ENCODE data around the gene EML4. TPM values are rescaled to one million over a fixed set of nuclear protein-coding genes. Genes with fewer than 3 reads are reported as not detected.

Gene EML4
- total and polyA plus RNA-seq, 2 of the 13 experiments (the other 11 are each of a cell fraction or from before 2014, with no cell fraction given), result 243 to 476 TPM

DNA sequence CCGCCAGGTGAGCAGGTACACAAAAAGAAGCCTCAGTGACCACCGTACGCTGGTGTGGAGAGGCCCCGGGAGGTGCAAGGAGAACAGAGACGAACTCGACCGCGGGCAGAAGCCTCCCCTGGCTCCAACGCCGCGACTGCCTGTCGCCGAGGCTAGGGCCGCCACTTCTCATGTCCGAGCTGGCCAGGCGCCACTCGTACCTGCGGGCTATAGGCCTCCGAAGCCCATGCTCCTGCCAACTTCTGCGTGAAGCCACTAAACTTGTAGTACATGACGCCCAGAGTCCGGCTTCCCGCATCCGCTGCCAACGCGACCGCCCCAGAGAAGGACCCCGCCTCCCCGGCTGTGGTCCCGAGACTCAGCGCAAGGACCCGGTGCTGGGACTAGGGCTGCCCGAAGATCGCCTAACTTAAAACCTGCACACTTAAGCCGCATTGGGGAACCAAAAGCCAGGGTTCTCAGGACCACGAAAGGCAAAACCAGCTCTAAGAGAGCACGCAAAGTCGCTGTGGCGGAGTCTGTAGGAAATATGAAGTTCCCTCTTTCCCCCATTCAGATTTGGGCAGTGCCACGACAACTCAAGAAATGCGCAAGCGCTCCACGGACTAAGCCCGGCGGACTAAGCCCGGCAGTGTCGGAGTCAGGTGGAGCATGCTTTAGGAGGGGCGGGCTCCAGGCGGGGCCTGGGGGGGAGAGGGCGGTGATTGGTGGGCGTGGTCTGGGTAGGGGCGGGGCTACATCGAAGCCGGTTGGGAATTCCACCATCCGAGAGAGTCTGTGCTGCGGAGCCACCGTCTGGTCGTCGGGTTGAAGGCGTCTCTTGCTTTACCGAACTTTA lies 192.0 kb downstream of the EML4 start, which contains the start of gene COX7A2L (continued):
- TF ChIP-seq, protein P1, sequence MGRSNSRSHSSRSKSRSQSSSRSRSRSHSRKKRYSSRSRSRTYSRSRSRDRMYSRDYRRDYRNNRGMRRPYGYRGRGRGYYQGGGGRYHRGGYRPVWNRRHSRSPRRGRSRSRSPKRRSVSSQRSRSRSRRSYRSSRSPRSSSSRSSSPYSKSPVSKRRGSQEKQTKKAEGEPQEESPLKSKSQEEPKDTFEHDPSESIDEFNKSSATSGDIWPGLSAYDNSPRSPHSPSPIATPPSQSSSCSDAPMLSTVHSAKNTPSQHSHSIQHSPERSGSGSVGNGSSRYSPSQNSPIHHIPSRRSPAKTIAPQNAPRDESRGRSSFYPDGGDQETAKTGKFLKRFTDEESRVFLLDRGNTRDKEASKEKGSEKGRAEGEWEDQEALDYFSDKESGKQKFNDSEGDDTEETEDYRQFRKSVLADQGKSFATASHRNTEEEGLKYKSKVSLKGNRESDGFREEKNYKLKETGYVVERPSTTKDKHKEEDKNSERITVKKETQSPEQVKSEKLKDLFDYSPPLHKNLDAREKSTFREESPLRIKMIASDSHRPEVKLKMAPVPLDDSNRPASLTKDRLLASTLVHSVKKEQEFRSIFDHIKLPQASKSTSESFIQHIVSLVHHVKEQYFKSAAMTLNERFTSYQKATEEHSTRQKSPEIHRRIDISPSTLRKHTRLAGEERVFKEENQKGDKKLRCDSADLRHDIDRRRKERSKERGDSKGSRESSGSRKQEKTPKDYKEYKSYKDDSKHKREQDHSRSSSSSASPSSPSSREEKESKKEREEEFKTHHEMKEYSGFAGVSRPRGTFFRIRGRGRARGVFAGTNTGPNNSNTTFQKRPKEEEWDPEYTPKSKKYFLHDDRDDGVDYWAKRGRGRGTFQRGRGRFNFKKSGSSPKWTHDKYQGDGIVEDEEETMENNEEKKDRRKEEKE (IDR thresholded peaks at IDR 0.05), result no peak
- TF ChIP-seq ZNF3 (CRISPR knock-in tag; IDR thresholded peaks at IDR 0.05), result no peak
- TF ChIP-seq SMARCE1 (IDR thresholded peaks at IDR 0.05; ENCODE audit: borderline replicate concordance), result no peak
- peak; percentile 12; the same call in 1 of the 2 replicates for TF ChIP-seq SIX1 (CRISPR knock-in tag; IDR thresholded peaks at IDR 0.05; ENCODE audit: borderline replicate concordance)
- no peak for TF ChIP-seq ELF4 (CRISPR knock-in tag; IDR thresholded peaks at IDR 0.05; ENCODE audit: borderline replicate concordance)
- TF ChIP-seq NR3C1 (CRISPR knock-in tag; IDR thresholded peaks at IDR 0.05), result no peak
- TF ChIP-seq HMG20A (CRISPR knock-in tag; IDR thresholded peaks at IDR 0.05; ENCODE audit: borderline replicate concordance), result no peak
- TF ChIP-seq ZKSCAN1 (IDR thresholded peaks at IDR 0.05; ENCODE audit: low read length), result no peak
- TF ChIP-seq, protein P2, sequence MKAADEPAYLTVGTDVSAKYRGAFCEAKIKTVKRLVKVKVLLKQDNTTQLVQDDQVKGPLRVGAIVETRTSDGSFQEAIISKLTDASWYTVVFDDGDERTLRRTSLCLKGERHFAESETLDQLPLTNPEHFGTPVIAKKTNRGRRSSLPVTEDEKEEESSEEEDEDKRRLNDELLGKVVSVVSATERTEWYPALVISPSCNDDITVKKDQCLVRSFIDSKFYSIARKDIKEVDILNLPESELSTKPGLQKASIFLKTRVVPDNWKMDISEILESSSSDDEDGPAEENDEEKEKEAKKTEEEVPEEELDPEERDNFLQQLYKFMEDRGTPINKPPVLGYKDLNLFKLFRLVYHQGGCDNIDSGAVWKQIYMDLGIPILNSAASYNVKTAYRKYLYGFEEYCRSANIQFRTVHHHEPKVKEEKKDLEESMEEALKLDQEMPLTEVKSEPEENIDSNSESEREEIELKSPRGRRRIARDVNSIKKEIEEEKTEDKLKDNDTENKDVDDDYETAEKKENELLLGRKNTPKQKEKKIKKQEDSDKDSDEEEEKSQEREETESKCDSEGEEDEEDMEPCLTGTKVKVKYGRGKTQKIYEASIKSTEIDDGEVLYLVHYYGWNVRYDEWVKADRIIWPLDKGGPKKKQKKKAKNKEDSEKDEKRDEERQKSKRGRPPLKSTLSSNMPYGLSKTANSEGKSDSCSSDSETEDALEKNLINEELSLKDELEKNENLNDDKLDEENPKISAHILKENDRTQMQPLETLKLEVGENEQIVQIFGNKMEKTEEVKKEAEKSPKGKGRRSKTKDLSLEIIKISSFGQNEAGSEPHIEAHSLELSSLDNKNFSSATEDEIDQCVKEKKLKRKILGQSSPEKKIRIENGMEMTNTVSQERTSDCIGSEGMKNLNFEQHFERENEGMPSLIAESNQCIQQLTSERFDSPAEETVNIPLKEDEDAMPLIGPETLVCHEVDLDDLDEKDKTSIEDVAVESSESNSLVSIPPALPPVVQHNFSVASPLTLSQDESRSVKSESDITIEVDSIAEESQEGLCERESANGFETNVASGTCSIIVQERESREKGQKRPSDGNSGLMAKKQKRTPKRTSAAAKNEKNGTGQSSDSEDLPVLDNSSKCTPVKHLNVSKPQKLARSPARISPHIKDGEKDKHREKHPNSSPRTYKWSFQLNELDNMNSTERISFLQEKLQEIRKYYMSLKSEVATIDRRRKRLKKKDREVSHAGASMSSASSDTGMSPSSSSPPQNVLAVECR (CRISPR knock-in tag; IDR thresholded peaks at IDR 0.05; ENCODE audit: borderline replicate concordance), result peak; percentile 91
- TF ChIP-seq, protein P3, sequence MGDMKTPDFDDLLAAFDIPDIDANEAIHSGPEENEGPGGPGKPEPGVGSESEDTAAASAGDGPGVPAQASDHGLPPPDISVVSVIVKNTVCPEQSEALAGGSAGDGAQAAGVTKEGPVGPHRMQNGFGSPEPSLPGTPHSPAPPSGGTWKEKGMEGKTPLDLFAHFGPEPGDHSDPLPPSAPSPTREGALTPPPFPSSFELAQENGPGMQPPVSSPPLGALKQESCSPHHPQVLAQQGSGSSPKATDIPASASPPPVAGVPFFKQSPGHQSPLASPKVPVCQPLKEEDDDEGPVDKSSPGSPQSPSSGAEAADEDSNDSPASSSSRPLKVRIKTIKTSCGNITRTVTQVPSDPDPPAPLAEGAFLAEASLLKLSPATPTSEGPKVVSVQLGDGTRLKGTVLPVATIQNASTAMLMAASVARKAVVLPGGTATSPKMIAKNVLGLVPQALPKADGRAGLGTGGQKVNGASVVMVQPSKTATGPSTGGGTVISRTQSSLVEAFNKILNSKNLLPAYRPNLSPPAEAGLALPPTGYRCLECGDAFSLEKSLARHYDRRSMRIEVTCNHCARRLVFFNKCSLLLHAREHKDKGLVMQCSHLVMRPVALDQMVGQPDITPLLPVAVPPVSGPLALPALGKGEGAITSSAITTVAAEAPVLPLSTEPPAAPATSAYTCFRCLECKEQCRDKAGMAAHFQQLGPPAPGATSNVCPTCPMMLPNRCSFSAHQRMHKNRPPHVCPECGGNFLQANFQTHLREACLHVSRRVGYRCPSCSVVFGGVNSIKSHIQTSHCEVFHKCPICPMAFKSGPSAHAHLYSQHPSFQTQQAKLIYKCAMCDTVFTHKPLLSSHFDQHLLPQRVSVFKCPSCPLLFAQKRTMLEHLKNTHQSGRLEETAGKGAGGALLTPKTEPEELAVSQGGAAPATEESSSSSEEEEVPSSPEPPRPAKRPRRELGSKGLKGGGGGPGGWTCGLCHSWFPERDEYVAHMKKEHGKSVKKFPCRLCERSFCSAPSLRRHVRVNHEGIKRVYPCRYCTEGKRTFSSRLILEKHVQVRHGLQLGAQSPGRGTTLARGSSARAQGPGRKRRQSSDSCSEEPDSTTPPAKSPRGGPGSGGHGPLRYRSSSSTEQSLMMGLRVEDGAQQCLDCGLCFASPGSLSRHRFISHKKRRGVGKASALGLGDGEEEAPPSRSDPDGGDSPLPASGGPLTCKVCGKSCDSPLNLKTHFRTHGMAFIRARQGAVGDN (CRISPR knock-in tag; IDR thresholded peaks at IDR 0.05), result peak; percentile 92
- TF ChIP-seq, protein P4, sequence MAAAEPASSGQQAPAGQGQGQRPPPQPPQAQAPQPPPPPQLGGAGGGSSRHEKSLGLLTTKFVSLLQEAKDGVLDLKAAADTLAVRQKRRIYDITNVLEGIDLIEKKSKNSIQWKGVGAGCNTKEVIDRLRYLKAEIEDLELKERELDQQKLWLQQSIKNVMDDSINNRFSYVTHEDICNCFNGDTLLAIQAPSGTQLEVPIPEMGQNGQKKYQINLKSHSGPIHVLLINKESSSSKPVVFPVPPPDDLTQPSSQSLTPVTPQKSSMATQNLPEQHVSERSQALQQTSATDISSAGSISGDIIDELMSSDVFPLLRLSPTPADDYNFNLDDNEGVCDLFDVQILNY (CRISPR knock-in tag; conservative IDR thresholded peaks at IDR 0.05), result peak; percentile 22; the same call in 1 of the 2 replicates
- TF ChIP-seq, protein P5, sequence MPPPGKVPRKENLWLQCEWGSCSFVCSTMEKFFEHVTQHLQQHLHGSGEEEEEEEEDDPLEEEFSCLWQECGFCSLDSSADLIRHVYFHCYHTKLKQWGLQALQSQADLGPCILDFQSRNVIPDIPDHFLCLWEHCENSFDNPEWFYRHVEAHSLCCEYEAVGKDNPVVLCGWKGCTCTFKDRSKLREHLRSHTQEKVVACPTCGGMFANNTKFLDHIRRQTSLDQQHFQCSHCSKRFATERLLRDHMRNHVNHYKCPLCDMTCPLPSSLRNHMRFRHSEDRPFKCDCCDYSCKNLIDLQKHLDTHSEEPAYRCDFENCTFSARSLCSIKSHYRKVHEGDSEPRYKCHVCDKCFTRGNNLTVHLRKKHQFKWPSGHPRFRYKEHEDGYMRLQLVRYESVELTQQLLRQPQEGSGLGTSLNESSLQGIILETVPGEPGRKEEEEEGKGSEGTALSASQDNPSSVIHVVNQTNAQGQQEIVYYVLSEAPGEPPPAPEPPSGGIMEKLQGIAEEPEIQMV (CRISPR knock-in tag; IDR thresholded peaks at IDR 0.05; ENCODE audit: low read depth), result no peak; the same call in 1 of the 2 replicates
- peak; percentile 88 for TF ChIP-seq PITX1 (CRISPR knock-in tag; IDR thresholded peaks at IDR 0.05)
- no peak for TF ChIP-seq ZNF20 (CRISPR knock-in tag; IDR thresholded peaks at IDR 0.05)
- no peak for TF ChIP-seq HHEX (CRISPR knock-in tag; IDR thresholded peaks at IDR 0.05)

Data from HepG2 (cell line).